GM19043 (cell line): ENCODE measurements around the gene ADRA2C.

Source experiments
- ATAC-seq: cut with Tn5 transposase; IDR thresholded peaks from one replicate; pipeline ENCODE4 v1.9.1; 2021; ENCODE audit warnings: low read depth; ENCODE audit not compliant: unreplicated experiment

Gene ADRA2C

DNA sequence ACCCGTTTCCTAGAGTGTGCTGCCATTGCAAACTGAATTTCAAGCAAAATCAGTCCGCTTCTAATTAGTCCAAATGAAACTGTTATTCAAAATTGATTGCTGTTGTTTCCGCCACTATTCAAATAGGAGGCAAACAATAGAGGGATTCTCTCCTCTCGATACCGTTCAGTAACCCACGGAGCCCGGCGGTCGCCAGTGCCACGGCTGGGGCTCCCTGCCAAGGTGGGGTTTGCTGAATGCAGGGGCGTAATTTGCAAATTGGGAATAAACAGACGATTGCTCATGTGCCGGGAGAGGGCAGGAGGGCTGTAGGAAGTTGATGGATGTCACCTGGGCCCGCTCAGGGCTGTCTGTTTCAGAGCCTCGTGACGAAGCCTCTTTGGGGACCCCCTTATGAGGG lies 8.8 kb downstream of the ADRA2C start:
- ATAC-seq: no peak

DNA sequence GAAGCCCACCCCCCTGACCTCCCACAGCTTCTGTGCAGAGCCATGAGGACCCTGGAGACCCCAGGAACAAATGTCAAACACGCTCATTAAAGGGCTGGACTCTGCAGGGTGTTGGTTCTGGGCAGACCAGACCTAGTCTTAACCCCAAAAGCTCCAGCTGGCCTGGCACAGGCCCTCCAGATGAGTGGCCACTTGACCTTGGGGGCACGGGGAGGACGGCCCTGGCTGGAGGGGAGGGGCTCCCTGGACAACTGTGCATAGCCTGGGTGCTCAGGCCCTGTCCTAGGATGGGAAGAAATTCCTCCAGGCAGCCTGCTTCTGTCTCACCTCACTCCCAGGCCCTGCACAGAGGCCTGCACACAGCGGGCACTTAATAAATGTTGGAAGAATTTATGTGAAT lies 9.4 kb downstream of the ADRA2C start:
- ATAC-seq: no peak

DNA sequence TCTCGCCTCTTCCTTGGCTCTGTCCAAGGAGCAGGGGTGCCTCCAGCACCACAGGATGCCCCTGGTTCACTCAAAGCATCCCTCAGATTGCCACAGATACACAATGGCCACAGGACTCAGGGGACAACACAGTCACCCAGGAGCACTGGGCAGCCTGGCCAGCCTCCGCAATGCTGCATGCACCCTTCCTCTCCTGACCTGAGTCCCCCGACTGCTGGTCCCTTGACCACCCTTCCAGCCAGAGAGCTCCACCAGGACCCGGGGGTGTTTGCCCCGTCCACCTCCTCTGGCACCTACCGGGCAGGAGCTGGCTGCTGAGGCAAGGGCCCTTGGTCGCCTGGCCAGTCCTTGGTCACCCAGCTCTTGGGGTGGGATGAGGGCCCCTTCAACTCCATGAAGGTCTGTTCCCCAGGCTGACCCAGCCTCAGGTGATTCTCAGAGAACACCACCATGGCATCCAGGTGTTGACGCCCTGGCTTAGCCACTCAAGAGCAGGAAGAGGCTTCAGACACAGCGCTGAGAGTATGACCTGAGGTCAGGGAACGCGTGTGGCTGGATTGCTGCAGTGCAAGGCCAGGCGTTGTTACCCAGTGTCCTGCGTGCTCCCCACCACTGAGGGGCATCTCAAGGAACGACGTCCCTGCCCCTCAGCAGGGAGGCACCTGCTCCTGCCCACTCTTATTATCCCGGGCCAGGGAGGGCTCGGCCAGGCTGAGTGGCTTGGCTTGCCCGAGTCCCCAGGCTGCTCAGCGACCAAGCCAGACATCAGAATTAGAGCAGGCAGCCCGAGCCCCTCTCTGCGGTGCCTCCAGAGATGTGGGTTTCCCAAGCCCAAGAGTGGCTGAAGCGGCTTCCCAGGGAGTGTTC lies 10.2 kb downstream of the ADRA2C start:
- ATAC-seq: no peak

DNA sequence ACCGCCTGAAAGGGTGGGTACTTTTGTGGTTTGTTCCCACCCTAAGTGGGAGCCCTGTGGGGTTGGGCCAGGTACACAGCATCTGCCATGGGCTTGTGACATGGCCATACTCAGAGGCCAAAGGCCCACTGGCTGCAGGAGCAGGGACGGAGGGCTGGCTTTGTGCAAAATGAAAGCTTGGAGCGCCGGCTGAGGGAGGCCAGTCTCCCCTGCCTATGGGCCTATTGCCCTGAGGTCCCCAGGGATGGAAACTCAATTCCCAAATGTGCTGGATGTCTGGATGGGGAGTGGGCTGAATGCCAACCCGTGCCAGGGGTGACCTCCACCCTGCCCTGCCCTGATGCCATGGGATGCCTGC lies 10.8 kb downstream of the ADRA2C start:
- no peak for ATAC-seq

DNA sequence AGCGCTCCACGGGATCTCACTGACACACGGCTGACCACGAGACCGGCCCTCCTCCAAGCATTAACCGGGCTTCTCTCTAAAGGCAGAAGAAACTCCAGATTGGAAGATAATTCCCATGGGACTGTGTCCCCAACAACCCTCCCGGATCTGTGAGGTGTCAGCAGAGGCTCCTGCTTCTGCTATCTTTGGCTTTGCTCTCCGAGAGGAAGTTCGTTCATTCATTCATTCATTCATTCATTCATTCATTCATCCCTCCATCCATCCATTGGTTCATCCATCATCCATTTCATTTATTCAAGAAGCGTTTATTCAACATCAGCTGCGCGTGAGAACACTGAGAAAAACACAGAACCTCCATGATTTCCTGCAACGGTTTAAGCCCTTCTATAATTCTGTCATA lies 11.5 kb downstream of the ADRA2C start:
- no peak for ATAC-seq

DNA sequence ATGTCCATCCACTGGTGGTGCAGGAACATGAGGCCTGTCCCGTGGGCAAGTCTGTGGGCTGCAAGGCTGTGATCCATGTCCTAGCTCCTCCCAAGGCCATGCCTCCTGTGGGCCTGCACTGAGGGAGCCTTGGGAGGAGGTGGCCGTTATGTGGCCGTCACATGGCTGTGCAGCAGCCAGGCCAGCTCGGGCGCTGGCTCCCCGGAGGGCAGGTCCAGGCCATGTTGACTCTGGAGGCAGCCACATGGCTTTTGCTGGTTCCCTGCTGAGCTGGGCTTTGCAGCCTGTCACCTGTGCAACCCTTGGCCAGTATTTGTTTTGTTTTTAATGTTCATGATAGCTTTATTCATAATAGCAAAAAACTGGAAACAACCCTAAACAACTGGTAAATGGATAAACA lies 13.3 kb downstream of the ADRA2C start:
- no peak for ATAC-seq

DNA sequence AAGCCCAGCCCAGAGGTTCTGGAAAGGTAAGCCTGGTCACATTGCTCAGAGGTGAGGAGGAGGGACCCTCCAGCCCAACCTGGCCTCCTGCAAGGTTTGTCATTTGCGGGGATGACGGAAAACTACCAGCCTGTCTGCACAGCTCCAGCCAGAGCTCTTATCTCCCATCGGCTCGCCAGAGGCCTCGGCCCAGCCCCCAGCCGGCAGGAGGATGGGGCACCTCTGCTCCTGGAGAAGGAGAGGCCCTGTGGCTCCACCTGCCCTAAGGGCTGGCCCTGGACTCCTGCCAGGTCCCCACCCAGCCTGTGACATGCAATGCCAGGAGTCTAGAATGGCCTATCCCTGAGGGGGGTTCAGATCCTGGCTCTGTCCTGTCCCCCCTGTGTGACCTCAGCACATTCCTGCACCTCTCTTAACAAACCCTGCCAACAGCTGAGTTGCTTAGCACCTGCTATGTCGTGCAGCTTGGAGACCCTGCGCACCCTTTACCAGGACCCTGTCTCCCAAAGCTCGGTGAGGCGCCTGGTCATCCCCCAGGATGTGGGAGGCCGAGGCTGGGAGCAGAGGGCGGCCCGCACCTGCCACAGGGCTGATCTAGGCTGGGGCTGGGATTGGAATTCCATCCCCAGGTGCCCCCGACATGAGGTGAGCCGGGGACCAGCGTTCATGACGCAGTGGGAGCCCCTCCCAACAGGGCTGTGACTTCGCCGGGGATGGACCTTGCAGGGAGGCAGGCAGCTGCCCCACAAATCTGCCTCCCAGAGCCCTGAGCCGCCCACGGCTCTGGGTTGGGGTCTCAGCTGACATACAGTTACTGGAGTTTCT lies 14.4 kb downstream of the ADRA2C start:
- no peak for ATAC-seq

DNA sequence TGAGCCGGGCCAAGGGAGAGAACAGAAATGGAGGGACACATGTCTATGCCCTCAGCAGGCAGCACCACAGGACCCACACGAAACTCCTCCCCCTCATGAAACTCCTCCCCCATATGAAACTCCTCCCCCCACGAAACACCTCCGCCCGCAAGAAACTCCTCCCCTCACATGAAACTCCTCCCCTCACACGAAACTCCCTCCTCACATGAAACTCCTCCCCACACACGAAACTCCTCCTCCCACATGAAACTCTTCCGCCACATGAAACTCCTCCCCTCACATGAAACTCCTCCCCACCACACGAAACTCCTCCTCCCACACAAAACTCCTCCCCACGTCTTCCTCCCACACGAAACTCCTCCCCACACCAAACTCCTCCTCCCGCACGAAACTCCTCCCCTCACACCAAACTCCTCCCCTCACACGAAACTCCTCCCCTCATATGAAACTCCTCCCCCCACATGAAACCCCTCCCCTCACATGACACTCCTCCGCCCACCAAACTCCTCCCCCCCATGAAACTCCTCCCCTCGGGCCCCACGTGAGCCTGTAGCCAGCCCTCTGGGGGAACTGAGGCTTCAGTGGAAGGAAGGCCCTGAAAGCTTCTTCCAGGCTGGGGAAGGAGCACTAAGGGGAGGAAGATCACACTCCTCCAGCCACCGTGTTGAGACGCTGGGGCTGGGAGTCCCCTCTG lies 15.2 kb downstream of the ADRA2C start:
- ATAC-seq: no peak

DNA sequence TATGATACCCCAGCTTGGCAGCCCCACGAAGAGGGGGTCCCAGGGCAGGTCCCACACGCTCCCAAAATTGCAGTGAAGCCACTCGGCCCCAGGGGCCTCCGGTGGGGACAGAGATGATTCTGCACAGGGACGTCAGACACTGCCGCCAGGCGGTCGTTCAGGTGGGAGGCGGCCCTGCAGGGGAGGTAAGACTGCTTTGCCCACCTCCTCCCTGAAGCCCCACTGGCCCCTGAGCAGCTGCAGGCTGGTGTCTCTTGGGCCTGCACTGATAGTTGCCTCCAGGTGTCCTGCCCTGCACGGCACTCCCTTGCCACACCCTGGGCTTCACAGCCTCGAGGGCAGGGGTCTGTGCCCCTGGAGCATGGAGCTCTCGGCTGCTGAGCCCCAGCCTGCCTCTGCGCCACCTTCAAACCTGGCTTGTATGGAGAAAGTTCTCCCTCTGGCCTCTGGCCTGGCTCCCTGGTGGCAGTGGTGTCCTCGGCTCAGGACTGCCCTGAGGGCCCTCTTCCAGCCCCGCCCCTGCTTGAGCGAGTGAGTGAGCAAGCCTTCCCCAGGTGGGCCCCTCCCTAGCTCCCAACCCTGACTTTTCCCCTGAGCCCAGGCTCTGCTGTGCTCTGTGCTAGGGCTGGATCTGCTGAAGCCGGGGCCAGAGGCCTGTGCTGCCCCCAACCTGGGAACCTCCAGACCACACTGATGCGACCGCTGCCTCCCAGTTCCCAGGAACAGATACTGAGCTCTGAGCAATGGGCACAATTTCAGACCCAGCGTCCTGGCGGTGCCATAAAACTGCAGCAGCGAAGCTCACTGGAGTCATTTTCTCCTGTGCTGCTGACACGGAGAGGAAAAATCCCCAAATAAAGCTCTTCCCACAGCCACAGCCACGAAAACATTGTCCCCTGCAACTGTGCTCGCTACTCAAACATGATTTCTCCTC lies 16.1 kb downstream of the ADRA2C start:
- ATAC-seq: no peak

DNA sequence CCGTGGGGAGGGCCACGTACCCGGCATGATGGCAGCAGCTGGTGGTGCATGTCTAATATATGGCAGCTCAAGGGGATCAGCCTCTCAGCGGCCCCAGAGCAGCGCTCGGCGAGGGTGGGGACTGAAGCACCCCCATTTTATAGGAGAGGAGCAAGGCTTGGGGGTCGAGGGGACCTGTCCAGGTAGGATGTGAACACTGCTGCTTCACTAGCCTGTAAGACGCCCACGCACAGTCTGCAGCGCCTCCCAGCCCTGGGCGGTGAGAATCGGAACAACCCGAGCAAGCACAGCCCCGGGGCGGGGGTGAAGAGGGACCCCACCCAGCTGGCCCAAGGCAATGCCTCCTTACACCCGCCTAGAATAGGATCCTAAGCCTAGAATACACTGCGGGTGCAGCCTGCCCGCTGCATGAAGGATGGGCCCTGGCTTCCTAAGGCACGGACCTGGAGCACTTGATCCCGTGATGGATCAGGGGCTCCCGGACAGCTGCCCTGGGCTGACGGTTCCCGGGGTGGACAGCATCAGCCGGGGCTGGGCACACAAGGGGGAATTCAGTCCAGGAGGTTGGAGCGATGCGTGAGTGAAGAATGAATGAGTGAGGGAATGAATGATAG lies 17.6 kb downstream of the ADRA2C start:
- no peak for ATAC-seq

DNA sequence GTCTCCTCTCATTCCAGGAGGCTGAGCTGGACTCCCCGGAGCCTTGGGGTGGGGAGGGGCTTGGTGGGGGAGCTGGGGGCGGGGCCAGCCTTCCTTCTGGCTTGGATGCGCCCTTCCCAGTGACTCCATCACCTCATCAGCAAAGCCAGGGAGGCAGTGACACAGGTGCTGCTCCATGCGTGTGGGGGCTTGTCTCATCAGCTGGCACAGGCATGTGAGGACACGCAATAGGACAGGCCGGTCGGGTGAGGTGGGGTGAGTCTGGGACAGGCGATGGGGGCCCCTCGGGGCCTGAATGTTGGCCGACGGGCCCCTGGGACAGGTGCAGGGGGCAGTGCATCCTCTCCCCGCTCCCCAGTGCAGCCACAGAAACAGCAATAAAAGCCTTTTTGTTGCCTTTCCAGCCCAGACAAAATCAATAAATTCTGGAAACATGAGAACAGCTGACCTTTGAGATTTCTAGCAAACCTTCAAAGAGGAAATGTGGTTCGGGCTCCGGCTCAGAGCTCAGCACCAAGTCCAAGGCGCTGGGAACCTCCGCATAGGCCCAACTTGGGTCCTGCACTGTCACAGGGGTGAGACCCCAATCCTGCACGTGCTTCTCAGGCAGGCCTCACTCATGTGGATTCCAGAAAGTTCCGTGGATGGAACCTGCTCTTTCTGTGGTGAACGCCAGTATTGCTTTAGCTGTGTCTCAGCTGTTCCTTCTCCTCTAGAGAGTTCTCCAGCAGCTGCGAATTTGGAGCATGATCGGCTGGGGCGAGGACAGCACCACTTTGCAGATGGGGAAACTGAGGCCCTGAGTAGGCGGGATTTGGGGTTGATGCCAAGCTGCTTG lies 18.5 kb downstream of the ADRA2C start:
- no peak for ATAC-seq

DNA sequence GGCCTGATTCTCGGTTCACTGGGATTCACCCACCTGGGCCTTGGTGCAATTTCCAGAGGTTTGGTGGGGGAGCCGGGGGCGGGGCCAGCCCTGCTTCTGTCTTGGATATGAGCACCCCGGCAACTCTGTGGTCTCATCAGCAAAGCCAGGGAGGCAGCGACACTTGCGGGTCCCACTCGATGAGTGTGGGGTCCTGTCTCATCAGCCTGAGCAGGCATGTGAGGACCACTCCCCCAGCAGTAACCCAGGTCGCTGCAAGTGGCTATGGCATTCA lies 19.0 kb downstream of the ADRA2C start:
- ATAC-seq: no peak

DNA sequence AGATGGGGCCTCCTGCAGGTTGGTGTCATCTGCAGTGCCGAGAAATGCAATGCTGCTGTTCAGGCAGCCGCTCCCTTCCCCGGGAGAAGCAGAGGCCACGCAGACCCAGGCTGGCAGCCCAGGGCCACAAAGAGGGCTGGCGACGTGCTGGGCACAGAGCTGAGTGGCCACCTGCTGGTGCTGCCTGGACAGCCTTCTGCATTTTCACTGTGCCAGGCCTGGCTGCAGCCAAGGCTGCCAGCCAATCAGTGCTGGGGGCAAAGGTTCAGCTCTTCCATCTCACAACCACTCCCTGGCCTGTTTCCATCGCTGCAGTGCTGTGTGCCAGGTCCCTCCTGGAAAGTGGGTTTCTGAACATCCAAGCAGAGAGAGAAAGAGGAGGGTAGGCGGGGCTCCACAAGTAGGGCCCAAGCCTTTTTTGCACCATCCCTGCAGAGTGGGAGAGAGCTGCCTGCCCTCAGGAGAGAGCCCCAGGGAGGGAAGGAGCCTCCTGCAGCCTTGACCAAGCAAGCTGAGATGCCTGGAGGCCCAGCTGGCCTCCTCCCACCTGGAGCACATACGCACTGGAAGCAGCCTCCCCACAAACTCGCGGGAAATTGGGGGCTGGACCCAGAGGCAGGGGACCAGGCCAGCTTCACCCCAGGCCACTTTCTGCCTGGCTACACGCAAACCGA lies 20.1 kb downstream of the ADRA2C start:
- no peak for ATAC-seq

DNA sequence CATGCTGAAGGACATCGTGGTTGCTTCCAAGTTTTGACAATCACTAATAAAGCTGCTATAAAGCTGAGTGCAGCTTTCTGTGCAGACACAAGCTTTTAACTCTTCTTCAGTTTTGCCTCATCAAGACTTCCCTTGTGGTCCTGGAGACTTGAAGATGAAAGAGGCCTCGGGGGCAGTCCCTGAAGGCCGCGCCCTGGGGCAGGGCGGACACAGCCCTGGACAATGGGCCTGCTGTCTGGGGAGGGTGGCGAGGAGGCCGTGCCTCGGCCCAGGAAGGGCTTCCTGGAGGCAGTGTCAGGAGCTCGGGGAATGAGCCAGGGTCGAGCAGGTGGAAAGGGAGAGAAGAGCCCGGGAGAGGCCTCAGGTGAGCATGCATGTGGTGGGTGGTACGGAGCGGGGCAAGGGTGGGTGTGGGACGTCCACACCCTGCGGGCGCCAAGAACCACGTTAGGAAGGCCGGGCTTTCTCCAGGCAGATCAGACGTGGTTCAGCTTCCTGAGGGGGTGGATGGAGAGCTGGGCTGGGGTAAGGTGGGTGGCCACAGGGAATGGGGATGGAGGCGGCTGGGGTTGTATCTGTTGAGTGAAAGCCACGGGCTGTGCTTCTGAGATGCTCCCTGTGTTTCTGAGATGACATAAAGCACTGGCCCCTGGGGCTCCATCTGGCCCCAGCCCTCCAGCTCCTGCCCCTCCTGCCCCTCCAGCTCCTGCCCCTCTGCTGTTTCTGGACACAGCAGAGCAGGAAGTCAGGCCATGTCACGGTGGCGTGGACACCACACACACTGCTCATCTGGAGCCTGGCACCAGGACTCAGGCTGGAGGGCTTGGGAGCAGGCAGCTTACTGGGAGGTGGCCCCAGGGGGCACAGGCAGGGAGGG lies 21.5 kb downstream of the ADRA2C start:
- no peak for ATAC-seq

DNA sequence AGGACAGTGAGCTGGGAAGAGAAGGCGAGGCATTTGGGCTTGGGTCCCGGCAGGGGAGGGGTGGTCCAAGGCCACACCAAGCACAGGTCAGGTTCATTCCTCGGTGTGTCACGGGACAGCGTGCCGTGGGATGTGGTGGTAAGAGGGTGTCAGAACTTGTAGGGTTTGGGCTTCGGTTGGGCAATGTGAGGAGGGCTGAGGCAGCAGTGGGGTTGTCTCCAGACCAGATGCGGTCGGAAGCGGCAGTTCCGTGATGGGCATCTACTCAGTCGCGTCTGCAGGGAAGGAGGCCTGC lies 22.1 kb downstream of the ADRA2C start:
- no peak for ATAC-seq

DNA sequence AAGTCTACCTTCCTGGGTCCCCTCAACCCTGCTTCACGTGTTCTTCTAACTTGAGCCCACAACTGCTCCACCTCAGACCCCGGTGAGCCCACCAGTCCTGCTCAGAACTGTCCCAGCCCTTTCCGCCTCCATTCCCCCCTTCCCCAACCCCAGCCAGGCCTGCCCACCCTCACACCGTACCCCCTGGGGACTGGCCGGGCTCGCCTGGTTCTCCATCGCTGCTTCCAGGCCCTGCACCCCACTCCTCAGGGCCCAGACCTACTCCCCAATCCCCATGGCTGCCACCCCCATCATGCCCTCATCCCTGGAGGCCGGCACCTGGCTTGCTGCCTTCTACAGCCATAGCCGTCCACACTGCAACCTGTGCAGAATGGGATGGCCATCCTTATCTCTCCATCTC lies 23.4 kb downstream of the ADRA2C start:
- ATAC-seq: no peak

DNA sequence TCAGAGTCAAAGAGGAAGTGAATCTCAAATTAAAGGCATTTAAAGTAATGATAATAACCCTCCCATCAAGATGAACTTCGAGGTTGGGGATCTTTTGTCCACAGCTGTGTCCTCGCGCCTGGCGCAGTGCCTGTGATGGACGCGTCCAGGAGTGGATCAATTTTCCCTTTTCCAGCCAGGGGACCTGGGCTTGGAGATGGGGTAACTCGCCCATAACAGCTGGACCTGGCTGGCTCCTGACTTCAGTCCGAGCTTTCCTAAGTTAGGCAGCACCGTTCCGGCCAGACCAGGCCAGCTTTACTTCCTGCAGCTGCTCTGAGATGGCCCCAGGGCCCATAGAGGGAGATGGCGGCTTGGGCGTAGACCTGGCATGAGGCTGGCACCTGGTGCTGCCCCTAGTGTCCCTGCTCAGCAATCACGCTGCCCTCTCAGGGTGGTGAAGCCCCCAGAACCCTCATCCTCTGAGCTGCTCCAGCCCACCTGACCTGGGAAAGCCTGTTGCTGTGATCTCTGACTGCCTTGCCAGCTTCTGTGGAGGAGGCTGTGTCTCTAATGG lies 23.9 kb downstream of the ADRA2C start:
- no peak for ATAC-seq

DNA sequence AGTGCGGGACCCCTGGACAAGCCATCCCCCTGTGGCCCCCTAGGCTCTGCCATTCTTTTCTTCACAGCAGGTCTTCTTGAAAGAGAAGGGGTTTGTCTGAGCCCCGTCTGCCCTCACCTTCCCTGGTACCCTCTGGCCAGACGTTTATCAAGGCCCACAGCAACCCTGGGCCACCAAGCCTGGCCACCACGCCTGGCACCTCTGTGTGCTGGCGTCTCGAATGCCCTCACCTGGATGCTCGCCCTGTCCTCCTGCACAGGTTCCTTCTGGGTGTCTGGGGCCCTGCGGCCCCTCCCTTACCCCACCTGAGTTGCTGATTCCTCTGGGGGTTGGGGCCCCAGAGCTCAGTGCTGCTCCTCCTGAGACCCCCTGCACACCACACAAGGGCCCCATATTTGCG lies 25.1 kb downstream of the ADRA2C start:
- no peak for ATAC-seq
